CD8-positive, alpha-beta memory T cell (primary cell): ENCODE measurements around the gene NOVA2. TPM values are rescaled to one million over a fixed set of nuclear protein-coding genes. Genes with fewer than 3 reads are reported as not detected.

Source experiments
- CTCF ChIA-PET: fragments of 350-600 bp; sonication (Branson Sonifier 250); formaldehyde crosslinking; loops from one replicate; lab custom pipeline; 2021; ENCODE audit warnings: antibody characterized with exemption; lab: Charles Lee
- POLR2A ChIA-PET: fragments of 350-600 bp; sonication (Branson Sonifier 250); formaldehyde crosslinking; loops from one replicate; lab custom pipeline; 2021; ENCODE audit warnings: antibody characterized with exemption; lab: Charles Lee
- DNase-seq, 5 donors: peaks; one replicate each; pipeline versions ENCODE4 v3.0.0 to v3.0.0-alpha.2; 2020 to 2022; ENCODE audit warnings: mixed read lengths in 1 of 5
- H3K27ac ChIP-seq: one replicate; pipeline ENCODE4 v1.7.0; 2013; ENCODE audit warnings: low read depth, mild to moderate bottlenecking, low read length, moderate library complexity
- H3K27me3 ChIP-seq: 2 replicates; pipeline ENCODE4 v1.7.0; 2013; ENCODE audit warnings: low read length, mild to moderate bottlenecking; ENCODE audit not compliant: insufficient read depth, poor library complexity, severe bottlenecking
- H3K36me3 ChIP-seq: 2 replicates; pipeline ENCODE4 v1.7.0; 2013; ENCODE audit warnings: mild to moderate bottlenecking, low read length, moderate library complexity; ENCODE audit not compliant: insufficient read depth
- H3K4me1 ChIP-seq: 2 replicates; pipeline ENCODE4 v1.7.0; 2013; ENCODE audit warnings: mild to moderate bottlenecking, low read length, moderate library complexity; ENCODE audit not compliant: insufficient read depth
- H3K4me3 ChIP-seq: 2 replicates; pipeline ENCODE4 v1.7.0; 2013; ENCODE audit warnings: mild to moderate bottlenecking, low read length
- H3K9me3 ChIP-seq: 2 replicates; pipeline ENCODE4 v1.7.0; 2013; ENCODE audit warnings: mild to moderate bottlenecking, low read length
- H3K27ac Mint-ChIP-seq, 8 donors: one replicate each; pipeline ENCODE4 v1.8.0; 2020 to 2021; ENCODE audit warnings: mixed read lengths in 8 of 8, mild to moderate bottlenecking in 6 of 8, inconsistent platforms in 3 of 8, moderate library complexity in 3 of 8
- H3K27me3 Mint-ChIP-seq, 2 donors: one replicate each; pipeline ENCODE4 v1.8.0; 2020 to 2021; ENCODE audit warnings: mixed read lengths in 2 of 2, mild to moderate bottlenecking in 1 of 2, moderate library complexity in 1 of 2
- H3K36me3 Mint-ChIP-seq, 3 donors: one replicate each; pipeline ENCODE4 v1.8.0; 2020 to 2021; ENCODE audit warnings: mixed read lengths in 3 of 3, inconsistent platforms in 1 of 3, mild to moderate bottlenecking in 1 of 3
- H3K4me1 Mint-ChIP-seq, 3 donors: one replicate each; pipeline ENCODE4 v1.8.0; 2020 to 2021; ENCODE audit warnings: mixed read lengths in 3 of 3, inconsistent platforms in 1 of 3, mild to moderate bottlenecking in 1 of 3
- H3K4me3 Mint-ChIP-seq, 7 donors: one replicate each; pipeline ENCODE4 v1.8.0; 2020 to 2021; ENCODE audit warnings: mixed read lengths in 7 of 7, mild to moderate bottlenecking in 6 of 7, moderate library complexity in 4 of 7, inconsistent platforms in 2 of 7
- H3K9me3 Mint-ChIP-seq, 5 donors: one replicate each; pipeline ENCODE4 v1.8.0; 2020 to 2022; ENCODE audit warnings: mixed read lengths in 5 of 5, mild to moderate bottlenecking in 3 of 5, moderate library complexity in 2 of 5, inconsistent platforms in 1 of 5
- polyA plus RNA-seq: library from polyadenylated mRNA; unstranded; fragments of 300-500 nt; fragmentation: Illumina TruSeq; gene quantifications from one replicate; pipeline ENCODE4 v1.2.3, GENCODE V29; 2021
- total RNA-seq, 2 experiments: library from RNA; stranded (reverse); gene quantifications; one replicate each; pipeline ENCODE4 v1.2.3, GENCODE V29; 2021

NOVA2 gene
- total and polyA plus RNA-seq, 3 experiments from 2014 or later, result not detected

- Histone ChIP-seq H3K27ac (no peak overlapping the region), H3K4me1 (peaks cover 9% of the 10 kb centered on the region), H3K9me3 (no peaks in the 10 kb centered on the region), H3K4me3 (no peak overlapping the region), H3K36me3 (no peaks in the 10 kb centered on the region), H3K27me3 (no peaks in the 10 kb centered on the region)
- ChIA-PET CTCF (interaction anchor here (1.0 kb wide), 1 partner anchor 89 kb away, joined by 3 read pairs; no protein-coding TSS in a partner anchor), POLR2A (no interaction called here)
- H3K27me3 Mint-ChIP-seq, result peaks cover 3 to 13% of the 10 kb centered on the region in 2 donors
- no peaks in the 10 kb centered on the region for H3K9me3 Mint-ChIP-seq
- DNase-seq, result peak; percentile 80 to 93 (median 84)
- H3K4me1 Mint-ChIP-seq, result peaks cover 5 to 11% (median 10%) of the 10 kb centered on the region in 3 donors
- H3K36me3 Mint-ChIP-seq, result no peaks in the 10 kb centered on the region
- peak overlapping the region in 2 of 8 donors; percentile 19 to 43 for H3K27ac Mint-ChIP-seq
- H3K4me3 Mint-ChIP-seq, result peak overlapping the region in 5 of 7 donors; percentile 22 to 56 (median 51)
Observed at GRCh38 chr19:45927565-45928261, 46.0 kb downstream of the NOVA2 start.

GRCh38 chr19:45924891-45925447, 48.7 kb downstream of the NOVA2 start:
- Mint-ChIP-seq H3K4me1 (peaks cover 5 to 11% (median 10%) of the 10 kb centered on the region in 3 donors), H3K9me3 (no peaks in the 10 kb centered on the region)

GRCh38 chr19:45922281-45922680, 51.4 kb downstream of the NOVA2 start:
- peaks cover 4 to 15% of the 10 kb centered on the region in 2 donors for H3K27me3 Mint-ChIP-seq
- peaks cover 0 to 5% (median 3%) of the 10 kb centered on the region in 3 donors for H3K4me1 Mint-ChIP-seq
- no peak for DNase-seq
- no peaks in the 10 kb centered on the region for H3K27me3 ChIP-seq
- ChIA-PET CTCF (no interaction called here), POLR2A (no interaction called here)
- no peak overlapping the region for H3K27ac ChIP-seq
- H3K27ac Mint-ChIP-seq, result peak overlapping the region in 2 of 8 donors; percentile 25 to 87
- no peaks in the 10 kb centered on the region for H3K9me3 Mint-ChIP-seq
- H3K4me3 Mint-ChIP-seq, result peak overlapping the region in 1 of 7 donors; percentile 21
- H3K9me3 ChIP-seq, result no peaks in the 10 kb centered on the region
- H3K4me1 ChIP-seq, result peaks cover under 1% of the 10 kb centered on the region
- H3K36me3 ChIP-seq, result no peaks in the 10 kb centered on the region
- H3K36me3 Mint-ChIP-seq, result no peaks in the 10 kb centered on the region
- H3K4me3 ChIP-seq, result no peak overlapping the region

More at GRCh38 chr19:45924891-45925447, 48.7 kb downstream of the NOVA2 start:
- peaks cover 0 to 3% of the 10 kb centered on the region in 2 donors for H3K27me3 Mint-ChIP-seq
- no peak for DNase-seq
- Histone ChIP-seq H3K27ac (no peak overlapping the region), H3K27me3 (no peaks in the 10 kb centered on the region), H3K9me3 (no peaks in the 10 kb centered on the region), H3K36me3 (no peaks in the 10 kb centered on the region), H3K4me1 (peaks cover 9% of the 10 kb centered on the region), H3K4me3 (no peak overlapping the region)
- ChIA-PET CTCF (no interaction called here), POLR2A (no interaction called here)
- H3K4me3 Mint-ChIP-seq, result no peak overlapping the region
- H3K36me3 Mint-ChIP-seq, result no peaks in the 10 kb centered on the region
- H3K27ac Mint-ChIP-seq, result peak overlapping the region in 1 of 8 donors; percentile 47

- ChIA-PET CTCF (no interaction called here), POLR2A (interaction anchor here (0.7 kb wide), 1 partner anchor 57 kb away, joined by 3 read pairs; no protein-coding TSS in a partner anchor)
- H3K27me3 ChIP-seq, result no peaks in the 10 kb centered on the region
- H3K36me3 ChIP-seq, result no peaks in the 10 kb centered on the region
- Mint-ChIP-seq H3K27me3 (peaks cover 8 to 24% of the 10 kb centered on the region in 2 donors), H3K4me3 (no peak overlapping the region), H3K27ac (no peak overlapping the region), H3K36me3 (no peaks in the 10 kb centered on the region), H3K9me3 (no peaks in the 10 kb centered on the region), H3K4me1 (no peaks in the 10 kb centered on the region)
- no peaks in the 10 kb centered on the region for H3K9me3 ChIP-seq
- no peak overlapping the region for H3K4me3 ChIP-seq
- no peak overlapping the region for H3K27ac ChIP-seq
- no peak for DNase-seq
- no peaks in the 10 kb centered on the region for H3K4me1 ChIP-seq
Observed at GRCh38 chr19:45920458-45920857, 53.2 kb downstream of the NOVA2 start.

- Mint-ChIP-seq H3K4me3 (no peak overlapping the region), H3K4me1 (no peaks in the 10 kb centered on the region), H3K9me3 (no peaks in the 10 kb centered on the region), H3K36me3 (peaks cover 0 to 3% (median 0%) of the 10 kb centered on the region in 3 donors), H3K27me3 (peaks cover 8 to 28% of the 10 kb centered on the region in 2 donors), H3K27ac (no peak overlapping the region)
- H3K36me3 ChIP-seq, result no peaks in the 10 kb centered on the region
- no peak overlapping the region for H3K4me3 ChIP-seq
- no peak for DNase-seq
- no peaks in the 10 kb centered on the region for H3K27me3 ChIP-seq
- ChIA-PET CTCF (no interaction called here), POLR2A (interaction anchor here (0.7 kb wide), 1 partner anchor 56 kb away, joined by 3 read pairs; no protein-coding TSS in a partner anchor)
- no peak overlapping the region for H3K27ac ChIP-seq
- H3K9me3 ChIP-seq, result no peaks in the 10 kb centered on the region
- no peaks in the 10 kb centered on the region for H3K4me1 ChIP-seq
Observed at GRCh38 chr19:45919678-45920077, 54.0 kb downstream of the NOVA2 start.

GRCh38 chr19:45918721-45919120, 54.9 kb downstream of the NOVA2 start:
- Histone ChIP-seq H3K4me3 (no peak overlapping the region), H3K27ac (no peak overlapping the region), H3K4me1 (no peaks in the 10 kb centered on the region), H3K36me3 (no peaks in the 10 kb centered on the region), H3K27me3 (no peaks in the 10 kb centered on the region), H3K9me3 (no peaks in the 10 kb centered on the region)
- POLR2A ChIA-PET, result no interaction called here
- no peak overlapping the region for H3K27ac Mint-ChIP-seq
- no peak for DNase-seq
- CTCF ChIA-PET, result no interaction called here
- no peaks in the 10 kb centered on the region for H3K9me3 Mint-ChIP-seq
- no peaks in the 10 kb centered on the region for H3K4me1 Mint-ChIP-seq
- peaks cover 8 to 28% of the 10 kb centered on the region in 2 donors for H3K27me3 Mint-ChIP-seq
- H3K4me3 Mint-ChIP-seq, result no peak overlapping the region
- H3K36me3 Mint-ChIP-seq, result peaks cover 0 to 3% (median 0%) of the 10 kb centered on the region in 3 donors

- Mint-ChIP-seq H3K9me3 (no peaks in the 10 kb centered on the region), H3K4me3 (no peak overlapping the region), H3K27me3 (peaks cover 11 to 38% of the 10 kb centered on the region in 2 donors), H3K27ac (no peak overlapping the region), H3K36me3 (peaks cover 0 to 3% (median 0%) of the 10 kb centered on the region in 3 donors), H3K4me1 (no peaks in the 10 kb centered on the region)
- no peak overlapping the region for H3K4me3 ChIP-seq
- H3K36me3 ChIP-seq, result no peaks in the 10 kb centered on the region
- no peak for DNase-seq
- ChIA-PET CTCF (no interaction called here), POLR2A (no interaction called here)
- no peaks in the 10 kb centered on the region for H3K4me1 ChIP-seq
- no peaks in the 10 kb centered on the region for H3K9me3 ChIP-seq
- H3K27me3 ChIP-seq, result no peaks in the 10 kb centered on the region
- H3K27ac ChIP-seq, result no peak overlapping the region
Observed at GRCh38 chr19:45917421-45918091, 56.1 kb downstream of the NOVA2 start.
